Left lung (tissue), 10 donors: ENCODE measurements around the gene PEX13. TPM values are rescaled to one million over a fixed set of nuclear protein-coding genes. Genes with fewer than 3 reads are reported as not detected.

Experiments used
- ATAC-seq: fragments of 200-7000 bp; cut with Tn5 transposase; one replicate; pipeline ENCODE4 v1.9.1; 2020; ENCODE audit warnings: moderate library complexity
- DNase-seq, 4 donors: peaks; one replicate each; pipeline ENCODE4 v3.0.0-alpha.2; 2013 to 2020
- H3K27ac ChIP-seq, 2 donors: fragments of 200-600 bp; sonication (generic) in 1 of 2; one replicate each; pipeline versions ENCODE4 v1.5.0 to v1.8.0; 2020 to 2021
- H3K27me3 ChIP-seq, 2 donors: fragments of 200-600 bp; sonication (generic) in 1 of 2; one replicate each; pipeline versions ENCODE4 v1.5.0 to v1.8.0; 2020 to 2021
- H3K36me3 ChIP-seq, 2 donors: fragments of 200-600 bp; sonication (generic) in 1 of 2; one replicate each; pipeline versions ENCODE4 v1.5.0 to v1.8.0; 2020 to 2021
- H3K4me1 ChIP-seq, 2 donors: fragments of 200-600 bp; one replicate each; pipeline ENCODE4 v1.8.0; 2021
- H3K4me3 ChIP-seq, 2 donors: fragments of 200-600 bp; sonication (generic) in 1 of 2; one replicate each; pipeline versions ENCODE4 v1.5.0 to v1.8.0; 2020 to 2021; ENCODE audit warnings: mild to moderate bottlenecking in 1 of 2
- H3K9me3 ChIP-seq, 2 donors: fragments of 200-600 bp; sonication (generic) in 1 of 2; one replicate each; pipeline versions ENCODE4 v1.5.0 to v1.8.0; 2020 to 2021
- intact Hi-C, 2 donors: fragments of 100-400 bp; cut with DNase I; formaldehyde crosslinking; loops; one replicate each; pipeline versions ENCODE4 v1.11.2 to v1.14.2; 2022
- polyA plus RNA-seq, 6 donors: library from polyadenylated mRNA; unstranded; fragments of 120-200 nt; gene quantifications; one replicate each; pipeline ENCODE4 v1.2.1, GENCODE V29; 2013; ENCODE audit not compliant: insufficient read length in 6 of 6
- total RNA-seq, 2 donors: library from RNA; stranded (reverse); fragmentation: NEBNext Ultra II Directional; extraction: Animal tissue kit (Norgen Biotek cat#: 25700); gene quantifications; one replicate each; pipeline ENCODE4 v1.2.1, GENCODE V29; 2021
- TF ChIP-seq, protein P1 (sequence below), 2 donors: fragments of 200-600 bp; sonication (generic) in 1 of 2; IDR thresholded peaks; one replicate each; pipeline versions ENCODE4 v1.5.0 to v1.8.0; 2021; ENCODE audit warnings: antibody characterized with exemption in 2 of 2
- donor health status: DM: no; HTN: yes; CAD: no.
- donor health status: DM: no; HTN: no; CAD: no.

PEX13 gene
- total and polyA plus RNA-seq, 8 donors = 24.7 to 31.4 (median 28.5) TPM

GRCh38 chr2:60991644-60992043, 25.9 kb upstream of the PEX13 start:
- DNase-seq (no peak), ATAC-seq (no peak)
- intact Hi-C loops = loop anchor here in 1 of 2 donors (10.0 kb wide), 1 partner anchor 287 kb away; no protein-coding TSS in a partner anchor
- Histone ChIP-seq H3K4me3 (no peak overlapping the region), H3K4me1 (peaks cover 0 to 17% of the 10 kb centered on the region in 2 donors), H3K9me3 (peaks cover 0 to 11% of the 10 kb centered on the region in 2 donors), H3K27me3 (no peaks in the 10 kb centered on the region), H3K27ac (no peak overlapping the region), H3K36me3 (no peaks in the 10 kb centered on the region)
- TF ChIP-seq, protein P1, sequence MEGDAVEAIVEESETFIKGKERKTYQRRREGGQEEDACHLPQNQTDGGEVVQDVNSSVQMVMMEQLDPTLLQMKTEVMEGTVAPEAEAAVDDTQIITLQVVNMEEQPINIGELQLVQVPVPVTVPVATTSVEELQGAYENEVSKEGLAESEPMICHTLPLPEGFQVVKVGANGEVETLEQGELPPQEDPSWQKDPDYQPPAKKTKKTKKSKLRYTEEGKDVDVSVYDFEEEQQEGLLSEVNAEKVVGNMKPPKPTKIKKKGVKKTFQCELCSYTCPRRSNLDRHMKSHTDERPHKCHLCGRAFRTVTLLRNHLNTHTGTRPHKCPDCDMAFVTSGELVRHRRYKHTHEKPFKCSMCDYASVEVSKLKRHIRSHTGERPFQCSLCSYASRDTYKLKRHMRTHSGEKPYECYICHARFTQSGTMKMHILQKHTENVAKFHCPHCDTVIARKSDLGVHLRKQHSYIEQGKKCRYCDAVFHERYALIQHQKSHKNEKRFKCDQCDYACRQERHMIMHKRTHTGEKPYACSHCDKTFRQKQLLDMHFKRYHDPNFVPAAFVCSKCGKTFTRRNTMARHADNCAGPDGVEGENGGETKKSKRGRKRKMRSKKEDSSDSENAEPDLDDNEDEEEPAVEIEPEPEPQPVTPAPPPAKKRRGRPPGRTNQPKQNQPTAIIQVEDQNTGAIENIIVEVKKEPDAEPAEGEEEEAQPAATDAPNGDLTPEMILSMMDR (IDR thresholded peaks at IDR 0.05) = no peak

GRCh38 chr2:60992985-60993392, 24.5 kb upstream of the PEX13 start:
- Histone ChIP-seq H3K27ac (peak overlapping the region in 1 of 2 donors; percentile 63), H3K4me3 (no peak overlapping the region), H3K4me1 (peaks cover 0 to 13% of the 10 kb centered on the region in 2 donors), H3K27me3 (no peaks in the 10 kb centered on the region), H3K9me3 (peaks cover 0 to 11% of the 10 kb centered on the region in 2 donors), H3K36me3 (no peaks in the 10 kb centered on the region)
- intact Hi-C loops = loop anchor here in 1 of 2 donors (10.0 kb wide), 1 partner anchor 288 kb away; no protein-coding TSS in a partner anchor
- ATAC-seq = peak; percentile 79
- DNase-seq = no peak
- TF ChIP-seq, protein P1 (IDR thresholded peaks at IDR 0.05) = no peak

- Histone ChIP-seq H3K27ac (no peak overlapping the region), H3K9me3 (peaks cover 0 to 11% of the 10 kb centered on the region in 2 donors), H3K27me3 (no peaks in the 10 kb centered on the region), H3K36me3 (no peaks in the 10 kb centered on the region), H3K4me3 (no peak overlapping the region), H3K4me1 (peaks cover 0 to 13% of the 10 kb centered on the region in 2 donors)
- no peak for ATAC-seq
- intact Hi-C loops = loop anchor here in 1 of 2 donors (10.0 kb wide), 1 partner anchor 289 kb away; no protein-coding TSS in a partner anchor
- DNase-seq = no peak
- TF ChIP-seq, protein P1 (IDR thresholded peaks at IDR 0.05) = no peak
Observed at GRCh38 chr2:60994131-60994530, 23.4 kb upstream of the PEX13 start.

GRCh38 chr2:60998628-60999545, 18.6 kb upstream of the PEX13 start:
- Histone ChIP-seq H3K9me3 (no peaks in the 10 kb centered on the region), H3K36me3 (no peaks in the 10 kb centered on the region), H3K27ac (no peak overlapping the region), H3K4me3 (no peak overlapping the region), H3K4me1 (no peaks in the 10 kb centered on the region), H3K27me3 (no peaks in the 10 kb centered on the region)
- ATAC-seq = peak; percentile 91
- TF ChIP-seq, protein P1 (IDR thresholded peaks at IDR 0.05) = peak; percentile 52 to 61
- DNase-seq = peak in 2 of 4 donors; percentile 34 to 55
- intact Hi-C loops = loop anchor here in 1 of 2 donors (5.0 to 10.0 kb wide), 2 partner anchors 202 to 294 kb away; no protein-coding TSS in a partner anchor

- DNase-seq (no peak), ATAC-seq (no peak)
- H3K4me1 ChIP-seq = no peaks in the 10 kb centered on the region
- H3K4me3 ChIP-seq = no peak overlapping the region
- H3K36me3 ChIP-seq = peaks cover 0 to 7% of the 10 kb centered on the region in 2 donors
- TF ChIP-seq, protein P1 (IDR thresholded peaks at IDR 0.05) = no peak
- H3K9me3 ChIP-seq = no peaks in the 10 kb centered on the region
- intact Hi-C loops = no loop called here
- no peaks in the 10 kb centered on the region for H3K27me3 ChIP-seq
- H3K27ac ChIP-seq = no peak overlapping the region
Observed at GRCh38 chr2:61005736-61006135, 11.8 kb upstream of the PEX13 start.
